NCI-H1092 treated with DMSO at 0.1 percent for 48 hours (cell line): ENCODE results near the gene PGAP1.

Experiments used
- DNase-seq: peaks from one replicate; lab custom pipeline; 2025; lab: John Stamatoyannopoulos, UW

PGAP1 gene

GRCh38 chr2:196798980-196799379 lies 127.5 kb downstream of the PGAP1 start:
- no peak for DNase-seq

- DNase-seq: no peak
Observed at GRCh38 chr2:196792865-196793264, 133.6 kb downstream of the PGAP1 start.

GRCh38 chr2:196783431-196784094 lies 142.9 kb downstream of the PGAP1 start:
- DNase-seq: no peak
